DMS 273 treated with DMSO at 0.1 percent for 48 hours (cell line): Measurements from ENCODE around the gene ZMYND8.
"Not testable (repeated sequence)": the region's sequence is repeated elsewhere in the genome, so short reads cannot be mapped to it uniquely, and the experiment has no call there.

Experiments
- DNase-seq: peaks from one replicate; lab custom pipeline; 2025; lab: John Stamatoyannopoulos, UW

The ZMYND8 gene

DNA sequence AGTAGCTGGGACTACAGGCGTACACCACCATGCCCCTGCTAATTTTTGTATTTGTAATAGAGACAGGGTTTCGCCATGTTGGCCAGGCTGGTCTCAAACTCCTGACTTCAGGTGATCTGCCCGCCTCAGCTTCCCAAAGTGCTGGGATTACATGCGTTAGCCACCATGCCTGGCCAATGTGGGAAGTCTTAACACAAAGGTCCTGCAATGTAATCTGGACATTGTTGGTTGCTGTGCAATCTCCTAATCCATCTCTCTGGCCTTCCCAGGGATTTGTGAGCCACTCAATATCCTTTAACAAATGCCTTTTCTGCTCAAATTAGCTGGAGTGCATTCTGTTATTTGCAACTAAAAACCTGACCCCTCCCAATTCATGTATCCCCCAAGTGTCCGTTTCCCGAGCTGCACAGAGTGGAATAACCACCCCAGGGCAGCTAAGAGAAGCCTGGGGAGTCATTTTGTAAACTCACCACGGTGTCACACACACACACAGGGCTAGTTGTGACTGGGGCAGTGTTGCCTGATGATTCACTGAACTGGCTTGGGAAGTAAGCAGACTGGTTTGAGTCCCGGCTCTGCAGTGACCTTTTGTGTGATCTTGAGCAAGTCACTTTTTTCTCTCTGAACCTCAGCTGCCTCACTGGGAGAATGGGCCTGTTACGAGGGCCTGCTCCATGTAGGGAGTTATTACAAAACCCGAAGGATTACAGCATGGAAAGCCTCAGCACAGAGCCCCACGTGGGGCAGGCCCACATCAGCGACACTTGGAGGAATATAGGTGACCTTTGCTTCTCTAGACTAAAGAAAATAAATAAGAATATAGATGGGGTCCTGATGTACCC, 152.3 kb downstream of the ZMYND8 start:
- no peak for DNase-seq

- DNase-seq = no peak
These were observed 153.5 kb downstream of the ZMYND8 start for GRCh38 chr20:47202733-47203667.

- DNase-seq = no peak
These were observed 155.3 kb downstream of the ZMYND8 start for GRCh38 chr20:47201074-47201730.

DNA sequence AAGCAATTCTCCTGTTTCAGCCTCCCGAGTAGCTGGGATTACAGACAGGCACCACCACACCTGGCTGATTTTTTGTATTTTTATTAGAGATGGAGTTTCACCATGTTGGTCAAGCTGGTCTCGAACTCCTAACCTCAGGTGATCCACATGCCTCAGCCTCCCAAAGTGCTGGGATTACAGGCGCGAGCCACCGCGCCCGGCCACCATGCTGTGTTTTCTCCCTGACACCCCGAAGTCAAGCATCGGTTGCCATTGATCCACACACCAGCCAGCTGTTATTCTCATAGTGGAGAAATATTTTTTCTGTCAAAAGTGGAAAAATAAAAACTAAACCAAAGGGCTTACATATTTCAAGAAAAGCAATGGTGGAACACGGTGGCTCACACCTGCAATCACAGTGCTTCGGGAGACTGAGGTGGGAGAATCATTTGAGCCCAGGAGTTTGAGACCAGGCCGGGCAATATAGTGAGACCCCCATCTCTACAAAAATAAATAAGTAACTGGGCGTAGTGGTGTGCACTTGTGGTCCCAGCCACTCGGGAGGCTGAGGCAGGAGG, 157.4 kb downstream of the ZMYND8 start:
- no peak for DNase-seq

GRCh38 chr20:47198254-47198671, 158.2 kb downstream of the ZMYND8 start:
- no peak for DNase-seq

DNA sequence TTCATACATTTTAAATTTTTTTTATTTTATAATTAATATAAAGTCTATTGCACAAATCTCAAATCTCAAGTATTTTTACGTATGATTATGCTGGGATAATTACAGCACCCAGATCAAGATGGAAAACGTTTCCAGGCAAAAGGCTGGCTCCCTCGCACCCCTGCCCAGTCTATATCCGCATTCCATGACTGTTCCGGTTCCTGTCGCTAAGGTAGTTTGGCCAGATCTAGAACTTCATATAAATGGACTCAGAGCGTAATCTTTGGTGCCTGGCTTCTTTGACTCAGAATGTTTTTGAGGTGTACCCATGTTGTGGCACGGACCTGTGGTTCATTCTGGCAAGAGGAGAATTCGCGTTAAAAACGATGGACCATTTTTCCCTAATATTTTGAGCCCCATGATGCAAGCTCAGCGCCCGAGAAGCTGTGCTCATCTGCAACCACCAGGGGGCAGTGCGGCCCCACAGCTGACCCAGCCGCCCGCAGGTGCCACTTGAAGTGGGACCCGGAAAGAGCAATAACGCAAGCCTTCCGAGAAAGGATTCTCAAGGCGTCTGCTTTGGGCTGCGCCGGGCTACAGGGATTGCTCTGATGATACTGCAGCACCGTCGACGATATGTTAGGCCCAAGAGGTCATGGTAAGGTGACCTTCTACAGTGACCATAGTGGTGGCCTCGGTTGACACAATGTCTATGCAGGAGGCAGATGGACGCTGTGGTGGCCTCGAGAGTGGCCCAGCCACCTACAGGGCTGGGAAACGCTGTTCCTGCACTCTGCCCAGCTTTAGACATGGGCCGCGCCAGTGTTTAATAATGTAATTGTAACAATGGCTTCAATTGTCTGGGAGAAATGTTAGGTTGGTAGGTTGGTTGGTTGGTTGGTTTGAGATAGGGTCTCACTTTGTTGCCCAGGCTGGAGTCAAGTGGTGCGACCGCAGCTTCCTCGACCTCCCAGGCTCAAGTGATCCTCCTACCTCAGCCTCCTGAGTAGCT, 160.1 kb downstream of the ZMYND8 start:
- no peak for DNase-seq

- DNase-seq = no peak
These were observed 160.9 kb downstream of the ZMYND8 start for GRCh38 chr20:47195573-47195972.

- DNase-seq = no peak
These were observed 164.5 kb downstream of the ZMYND8 start for GRCh38 chr20:47191956-47192355.

DNA sequence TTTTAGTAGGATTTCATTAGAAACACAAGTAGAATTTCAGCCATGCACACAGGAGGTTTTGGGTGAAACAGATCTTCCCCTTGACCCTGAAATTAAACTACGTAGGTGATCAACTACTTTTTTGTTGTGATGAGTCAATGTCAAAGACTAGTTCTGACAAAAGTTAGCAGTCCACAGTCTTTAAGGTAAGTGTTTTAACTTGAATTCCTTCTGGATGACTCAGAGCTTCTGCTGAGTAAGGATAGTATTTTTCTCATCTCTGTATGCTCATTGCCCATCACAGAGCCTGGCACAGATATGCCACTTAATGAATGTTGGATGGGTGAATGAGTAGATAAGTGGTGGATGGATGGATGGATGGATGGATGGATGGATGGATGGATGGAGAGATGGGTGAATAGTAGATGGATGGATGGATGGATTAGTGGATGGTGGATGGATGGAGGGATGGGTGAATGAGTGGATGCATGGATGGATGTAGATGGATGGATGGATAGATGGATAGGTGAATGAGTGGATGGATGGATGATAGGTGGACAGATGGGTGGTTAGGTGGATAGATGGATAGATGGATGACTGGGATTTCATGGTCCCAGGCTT, 165.3 kb downstream of the ZMYND8 start:
- no peak for DNase-seq

DNA sequence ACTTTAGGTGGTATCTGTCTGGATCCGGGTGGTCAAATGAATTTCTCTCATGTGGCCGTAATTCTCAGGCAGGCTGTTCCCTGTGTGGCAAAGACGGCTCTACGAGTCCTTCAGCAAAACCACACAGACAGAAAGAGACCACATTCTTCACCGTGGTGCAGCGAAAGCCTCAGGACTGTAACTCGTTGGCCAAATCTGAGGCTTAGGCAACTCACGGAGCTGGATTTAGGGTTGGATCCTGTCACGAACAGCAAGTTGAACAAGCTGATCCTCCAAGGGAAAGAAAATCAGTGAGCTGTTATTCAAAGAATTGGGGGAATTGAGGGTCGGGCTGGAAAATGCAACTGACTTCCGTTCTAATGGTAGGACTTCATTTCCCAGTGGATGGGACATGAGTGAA, 167.4 kb downstream of the ZMYND8 start:
- DNase-seq = no peak

- no peak for DNase-seq
These were observed 168.0 kb downstream of the ZMYND8 start for GRCh38 chr20:47188540-47188939.

GRCh38 chr20:47187450-47188195, 168.9 kb downstream of the ZMYND8 start:
- DNase-seq = no peak

- no peak for DNase-seq
These were observed 173.1 kb downstream of the ZMYND8 start for GRCh38 chr20:47183367-47183766.

- no peak for DNase-seq
These were observed 175.2 kb downstream of the ZMYND8 start for GRCh38 chr20:47181056-47181862.

DNA sequence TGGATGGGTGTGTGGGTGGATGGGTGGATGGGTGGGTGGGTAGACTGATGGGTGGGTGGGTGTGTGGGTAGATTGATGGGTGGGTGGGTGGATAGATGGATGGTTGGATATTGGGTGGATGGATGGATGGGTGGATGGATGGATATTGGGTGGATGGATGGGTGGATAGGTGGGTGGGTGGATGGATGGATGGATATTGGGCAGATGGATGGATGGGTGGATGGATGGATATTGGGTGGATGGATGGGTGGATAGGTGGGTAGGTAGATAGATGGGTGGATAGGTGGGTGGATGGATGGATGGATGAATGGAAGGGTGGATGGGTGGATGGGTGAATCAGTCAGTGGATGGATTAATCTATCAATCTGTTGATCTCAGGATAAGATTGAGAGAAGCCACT, 177.2 kb downstream of the ZMYND8 start:
- DNase-seq = no peak

GRCh38 chr20:47178851-47179250, 177.6 kb downstream of the ZMYND8 start:
- no peak for DNase-seq

DNA sequence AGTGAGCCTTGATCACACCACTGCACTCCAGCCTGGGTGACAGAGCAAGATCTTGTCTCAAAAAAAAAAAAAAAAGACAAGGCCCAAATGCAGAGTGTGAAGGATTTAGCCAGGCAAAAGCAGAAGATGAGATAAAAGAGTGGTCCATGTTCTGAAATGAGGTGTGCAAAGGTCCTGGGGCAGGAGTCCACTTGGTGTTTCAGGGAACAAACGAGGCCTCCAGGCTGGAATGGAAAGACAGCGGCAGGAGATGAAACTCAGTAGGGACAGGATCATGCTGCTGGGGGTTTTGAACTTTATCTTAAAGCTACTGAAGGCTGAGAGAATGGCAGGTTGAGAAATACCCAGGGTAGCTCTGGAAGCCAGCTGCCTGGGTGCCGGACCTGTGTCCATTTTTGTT, 178.2 kb downstream of the ZMYND8 start:
- no peak for DNase-seq

DNA sequence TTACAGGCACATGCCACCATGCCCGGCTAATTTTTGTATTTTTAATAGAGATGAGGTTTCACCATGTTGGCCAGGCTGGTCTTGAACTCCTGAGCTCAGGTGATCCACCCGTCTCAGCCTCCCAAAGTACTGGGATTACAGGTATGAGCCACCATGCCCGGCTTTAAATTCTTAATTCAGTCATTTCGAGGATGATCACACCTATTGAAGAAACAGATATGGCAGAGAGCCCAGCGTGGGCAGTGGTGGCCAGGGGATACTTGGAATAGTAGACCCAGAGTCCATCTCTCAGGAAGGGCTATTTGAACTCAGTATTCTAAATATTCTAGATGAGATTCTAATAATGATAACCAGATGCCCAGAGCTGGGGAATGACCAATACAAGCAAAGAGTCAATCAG, 180.3 kb downstream of the ZMYND8 start:
- DNase-seq = not testable (repeated sequence)

- no peak for DNase-seq
These were observed 181.0 kb downstream of the ZMYND8 start for GRCh38 chr20:47175493-47175892.
